ENCODE measurements around the gene RGL2.
"Not testable (repeated sequence)": the region's sequence is repeated elsewhere in the genome, so short reads cannot be mapped to it uniquely, and the experiment has no call there.

DNA sequence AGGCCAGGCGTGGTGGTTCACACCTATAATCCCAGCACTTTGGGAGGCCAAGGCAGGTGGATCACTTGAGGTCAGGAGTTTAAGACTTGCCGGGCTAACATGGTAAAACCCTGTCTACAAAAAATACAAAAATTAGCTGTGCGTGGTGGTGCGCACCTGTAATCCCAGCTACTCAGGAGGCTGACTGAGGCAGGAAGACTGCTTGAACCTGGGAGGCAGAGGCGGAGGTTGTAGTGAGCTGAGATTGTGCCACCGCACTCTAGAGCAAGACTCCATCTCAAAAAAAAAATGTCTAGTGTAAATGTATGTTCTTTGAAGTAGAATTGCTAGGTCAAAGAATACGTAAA is 44.8 kb upstream of the RGL2 start:
- TF ChIP-seq, protein P1, sequence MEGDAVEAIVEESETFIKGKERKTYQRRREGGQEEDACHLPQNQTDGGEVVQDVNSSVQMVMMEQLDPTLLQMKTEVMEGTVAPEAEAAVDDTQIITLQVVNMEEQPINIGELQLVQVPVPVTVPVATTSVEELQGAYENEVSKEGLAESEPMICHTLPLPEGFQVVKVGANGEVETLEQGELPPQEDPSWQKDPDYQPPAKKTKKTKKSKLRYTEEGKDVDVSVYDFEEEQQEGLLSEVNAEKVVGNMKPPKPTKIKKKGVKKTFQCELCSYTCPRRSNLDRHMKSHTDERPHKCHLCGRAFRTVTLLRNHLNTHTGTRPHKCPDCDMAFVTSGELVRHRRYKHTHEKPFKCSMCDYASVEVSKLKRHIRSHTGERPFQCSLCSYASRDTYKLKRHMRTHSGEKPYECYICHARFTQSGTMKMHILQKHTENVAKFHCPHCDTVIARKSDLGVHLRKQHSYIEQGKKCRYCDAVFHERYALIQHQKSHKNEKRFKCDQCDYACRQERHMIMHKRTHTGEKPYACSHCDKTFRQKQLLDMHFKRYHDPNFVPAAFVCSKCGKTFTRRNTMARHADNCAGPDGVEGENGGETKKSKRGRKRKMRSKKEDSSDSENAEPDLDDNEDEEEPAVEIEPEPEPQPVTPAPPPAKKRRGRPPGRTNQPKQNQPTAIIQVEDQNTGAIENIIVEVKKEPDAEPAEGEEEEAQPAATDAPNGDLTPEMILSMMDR (IDR thresholded peaks at IDR 0.05): not testable (repeated sequence)
- TF ChIP-seq POLR2A (IDR thresholded peaks at IDR 0.05): not testable (repeated sequence)

Data from tibial nerve (tissue), 3 donors.